Vagina (tissue), 2 donors: ENCODE measurements around the gene USP19. TPM values are rescaled to one million over a fixed set of nuclear protein-coding genes. Genes with fewer than 3 reads are reported as not detected.

Experiments
- microRNA-seq: library from miRNA; unstranded; fragments of <30 nt; microRNA quantifications from one replicate; pipeline ENCODE4, GENCODE V29; 2017; ENCODE audit warnings: borderline number of aligned reads, borderline replicate concordance
- small RNA-seq: library from RNA; depleted of rRNA; stranded (forward); fragments of <200 nt; gene quantifications from one replicate; pipeline ENCODE3, GENCODE V24; 2016
- total RNA-seq: library from RNA; depleted of rRNA; stranded (reverse); fragments of >200 nt; gene quantifications from one replicate; pipeline ENCODE4 v1.2.3, GENCODE V29; 2016

USP19 gene
- total RNA-seq, 1 donor from 2014 or later: 59.9 TPM

Small RNA genes lying within 50 kb of the gene (microRNA-seq; reads per million reads assigned to microRNA genes)
- gene MIR6890: not detected

Small RNA genes lying within 50 kb of the gene (small RNA-seq; reads per million reads assigned to genes)
- gene RN7SL182P: not detected

Other genes starting within 250 kb of the USP19 start
- gene SLC25A20, start 221.9 kb downstream of the USP19 start, total RNA-seq: 24.1 TPM
- gene ARIH2, start 202.0 kb downstream of the USP19 start, total RNA-seq: 59.4 TPM
- 43.5 TPM for gene P4HTM, start 130.6 kb downstream of the USP19 start, total RNA-seq
- gene WDR6, start 113.4 kb downstream of the USP19 start, total RNA-seq: 109 TPM
- 35.4 TPM for gene DALRD3, start 102.2 kb downstream of the USP19 start, total RNA-seq
- gene NDUFAF3, start 98.7 kb downstream of the USP19 start, total RNA-seq: 91.3 TPM
- gene IMPDH2, start 91.4 kb downstream of the USP19 start, total RNA-seq: 185 TPM
- gene QRICH1, start 26.8 kb downstream of the USP19 start, total RNA-seq: 124 TPM
- gene QARS1, start 16.1 kb downstream of the USP19 start, total RNA-seq: 223 TPM
- 526 TPM for gene LAMB2, start 12.2 kb upstream of the USP19 start, total RNA-seq
- 30.4 TPM for gene CCDC71, start 45.5 kb upstream of the USP19 start, total RNA-seq
- gene KLHDC8B, start 50.8 kb upstream of the USP19 start, total RNA-seq: 43.7 TPM
- 17.9 TPM for gene C3orf62, start 156.4 kb upstream of the USP19 start, total RNA-seq
- 45.2 TPM for gene USP4, start 219.2 kb upstream of the USP19 start, total RNA-seq
- gene GPX1, start 237.5 kb upstream of the USP19 start, total RNA-seq: 326 TPM